22Rv1 (cell line): ENCODE data around the gene PDZRN4.

Experiments used
- CTCF ChIP-seq: fragments of 450-650 bp; IDR thresholded peaks from 2 replicates; pipeline ENCODE4 v1.5.1; 2017; ENCODE audit warnings: mild to moderate bottlenecking
- ZFX ChIP-seq: fragments of 450-650 bp; IDR thresholded peaks from 2 replicates; pipeline ENCODE4 v1.6.1; 2017; ENCODE audit warnings: antibody characterized with exemption, borderline replicate concordance

GRCh38 chr12:41367726-41368405, 179.7 kb downstream of the PDZRN4 start:
- TF ChIP-seq CTCF (peak; percentile 68), ZFX (no peak)
